H1 (cell line): Measurements from ENCODE around the gene CPE. TPM values are rescaled to one million over a fixed set of nuclear protein-coding genes. Genes with fewer than 3 reads are reported as not detected.

Experiments used
- GABPA ChIP-seq: IDR thresholded peaks from 2 replicates; pipeline ENCODE4 v1.6.1; 2011; ENCODE audit warnings: mild to moderate bottlenecking, low read length, moderate library complexity, borderline replicate concordance; ENCODE audit not compliant: insufficient read depth
- POLR2AphosphoS5 ChIP-seq: IDR thresholded peaks from 2 replicates; pipeline ENCODE4 v1.6.1; 2011; ENCODE audit warnings: low read depth, low read length
- RNF2 ChIP-seq: fragments of 200-900, 300-1000 bp; sonication (generic); IDR thresholded peaks from 2 replicates; pipeline ENCODE4 v1.7.1; 2016; ENCODE audit warnings: borderline replicate concordance, low read depth, mild to moderate bottlenecking, antibody characterized with exemption, low read length; ENCODE audit not compliant: poor library complexity, severe bottlenecking; ENCODE audit errors: missing control alignments
- SAP30 ChIP-seq: fragments of 300-600 bp; sonication (generic); IDR thresholded peaks from 2 replicates; pipeline ENCODE4 v1.7.1; 2012; ENCODE audit warnings: low read length, moderate library complexity, mild to moderate bottlenecking, inconsistent platforms; ENCODE audit not compliant: insufficient read depth, insufficient replicate concordance
- SIRT6 ChIP-seq: IDR thresholded peaks from one replicate; pipeline ENCODE4 v1.7.1; 2012; ENCODE audit warnings: low read length, inconsistent platforms
- YY1 ChIP-seq: IDR thresholded peaks from 2 replicates; pipeline ENCODE4 v1.6.1; 2011; ENCODE audit warnings: low read depth, mild to moderate bottlenecking, low read length
- polyA plus RNA-seq, 7 experiments: library from polyadenylated mRNA; depleted of rRNA in 3 of 7; stranded (reverse) in 5 of 7; unstranded in 2 of 7; fragments of >200 nt in 5 of 7; fragments of 200-250 nt in 2 of 7; gene quantifications; 1 replicate in 5 of 7; 2 replicates in 1 of 7; 4 replicates in 1 of 7; pipeline versions ENCODE4 v1.2.1 to v1.2.3, GENCODE V29; 2011 to 2013; ENCODE audit warnings: missing spikeins in 2 of 7, mixed read lengths in 2 of 7
- total RNA-seq: library from RNA; stranded (reverse); fragmentation: NEBNext Ultra II Directional; extraction: Animal tissue kit (Norgen Biotek cat#: 25700); gene quantifications from 2 replicates; pipeline ENCODE4 v1.2.1, GENCODE V29; 2021
- TF ChIP-seq, protein P1 (sequence below): IDR thresholded peaks from 2 replicates; pipeline ENCODE4 v1.6.1; 2012; ENCODE audit warnings: low read length, inconsistent platforms

The CPE gene
- total and polyA plus RNA-seq, 2 of the 8 experiments (the other 6 are each of a cell fraction or from before 2014, with no cell fraction given): 9.4 to 10.2 TPM

- no peak for TF ChIP-seq SIRT6
- TF ChIP-seq RNF2: no peak
- no peak for TF ChIP-seq GABPA
- TF ChIP-seq, protein P1, sequence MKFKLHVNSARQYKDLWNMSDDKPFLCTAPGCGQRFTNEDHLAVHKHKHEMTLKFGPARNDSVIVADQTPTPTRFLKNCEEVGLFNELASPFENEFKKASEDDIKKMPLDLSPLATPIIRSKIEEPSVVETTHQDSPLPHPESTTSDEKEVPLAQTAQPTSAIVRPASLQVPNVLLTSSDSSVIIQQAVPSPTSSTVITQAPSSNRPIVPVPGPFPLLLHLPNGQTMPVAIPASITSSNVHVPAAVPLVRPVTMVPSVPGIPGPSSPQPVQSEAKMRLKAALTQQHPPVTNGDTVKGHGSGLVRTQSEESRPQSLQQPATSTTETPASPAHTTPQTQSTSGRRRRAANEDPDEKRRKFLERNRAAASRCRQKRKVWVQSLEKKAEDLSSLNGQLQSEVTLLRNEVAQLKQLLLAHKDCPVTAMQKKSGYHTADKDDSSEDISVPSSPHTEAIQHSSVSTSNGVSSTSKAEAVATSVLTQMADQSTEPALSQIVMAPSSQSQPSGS: no peak
- no peak for TF ChIP-seq POLR2AphosphoS5
- TF ChIP-seq YY1: no peak
- no peak for TF ChIP-seq SAP30
Measured at GRCh38 chr4:165403048-165403447, 24.2 kb downstream of the CPE start (continued).
